Measurements from ENCODE around the gene GRB14.
"Not testable (repeated sequence)": the region's sequence is repeated elsewhere in the genome, so short reads cannot be mapped to it uniquely, and the experiment has no call there.

The GRB14 gene

GRCh38 chr2:164620873-164621763 is at the start of gene GRB14:
Gene GRB14, minus strand, starts transcription at chr2:164621482. Its CDS starts 173 bp downstream, at chr2:164621309.
- no peak for DNase-seq

GRCh38 chr2:164669291-164669690 is 48.0 kb upstream of the GRB14 start:
- no peak for DNase-seq

- DNase-seq, result no peak
Measured at GRCh38 chr2:164667566-164667965, 46.3 kb upstream of the GRB14 start.

GRCh38 chr2:164664070-164664469 is 42.8 kb upstream of the GRB14 start:
- no peak for DNase-seq

GRCh38 chr2:164662868-164663631 is 41.8 kb upstream of the GRB14 start:
- DNase-seq, result no peak

GRCh38 chr2:164662066-164662465 is 40.8 kb upstream of the GRB14 start:
- DNase-seq, result no peak

GRCh38 chr2:164661349-164661748 is 40.1 kb upstream of the GRB14 start:
- no peak for DNase-seq

- no peak for DNase-seq
Measured at GRCh38 chr2:164657129-164657528, 35.8 kb upstream of the GRB14 start.

GRCh38 chr2:164655750-164656149 is 34.5 kb upstream of the GRB14 start:
- DNase-seq, result no peak

GRCh38 chr2:164655336-164655735 is 34.1 kb upstream of the GRB14 start:
- no peak for DNase-seq

- DNase-seq, result no peak
Measured at GRCh38 chr2:164651361-164651760, 30.1 kb upstream of the GRB14 start.

GRCh38 chr2:164644036-164644700 is 22.9 kb upstream of the GRB14 start:
- DNase-seq, result no peak

GRCh38 chr2:164642946-164643555 is 21.8 kb upstream of the GRB14 start:
- no peak for DNase-seq

GRCh38 chr2:164642268-164642667 is 21.0 kb upstream of the GRB14 start:
- DNase-seq, result no peak

GRCh38 chr2:164628319-164628718 is 7.0 kb upstream of the GRB14 start:
- not testable (repeated sequence) for DNase-seq

GRCh38 chr2:164625378-164625971 is 4.2 kb upstream of the GRB14 start:
- no peak for DNase-seq

GRCh38 chr2:164624316-164624715 is 3.0 kb upstream of the GRB14 start:
- no peak for DNase-seq

GRCh38 chr2:164622338-164623106 is 1.2 kb upstream of the GRB14 start:
- DNase-seq, result no peak

GRCh38 chr2:164621764-164622105 is 453 bp upstream of the GRB14 start:
- DNase-seq, result no peak

GRCh38 chr2:164620457-164620856 is 825 bp downstream of the GRB14 start:
- DNase-seq, result no peak

GRCh38 chr2:164617466-164617865 is 3.8 kb downstream of the GRB14 start:
- DNase-seq, result no peak
